SK-N-SH (cell line): Measurements from ENCODE around the gene TMEM266. TPM values are rescaled to one million over a fixed set of nuclear protein-coding genes. Genes with fewer than 3 reads are reported as not detected.

Source experiments
- CTCF ChIA-PET: fragments of 300-600, 350-600 bp; formaldehyde crosslinking; extraction: SDS; loops from one replicate; lab custom pipeline; 2021; lab: Yijun Ruan, JAX
- POLR2A ChIA-PET: fragments of 350-600 bp; sonication (Branson Sonifier 250); formaldehyde crosslinking; extraction: SDS; loops from one replicate; lab custom pipeline; 2020; ENCODE audit warnings: antibody characterized with exemption, inconsistent platforms; lab: Yijun Ruan, JAX
- DNase-seq: peaks from one replicate; pipeline ENCODE4 v3.0.0; 2012
- H2AFZ ChIP-seq: fragments of 200-600 bp; sonication (generic); 2 replicates; pipeline ENCODE4 v1.8.1; 2016; ENCODE audit warnings: antibody characterized with exemption, mild to moderate bottlenecking, low read depth
- H3F3A ChIP-seq: fragments of 200-600 bp; sonication (generic); replicated peaks from 2 replicates; pipeline ENCODE3; 2016; ENCODE audit warnings: antibody characterized with exemption, mild to moderate bottlenecking; ENCODE audit not compliant: insufficient read depth
- H3K27ac ChIP-seq, 2 experiments: fragments of 200-500 bp in 1 of 2; fragments of 200-600 bp in 1 of 2; sonication (Bioruptor generic) in 1 of 2; sonication (generic), shearing (Covaris generic) in 1 of 2; 2 replicates each; pipeline versions ENCODE4 v1.5.1 to v1.6.1; 2014 to 2016; ENCODE audit warnings: low read depth in 2 of 2, inconsistent platforms in 1 of 2, low read length in 1 of 2, mild to moderate bottlenecking in 1 of 2, mixed read lengths in 1 of 2
- H3K27me3 ChIP-seq: fragments of 200-600 bp; sonication (generic), shearing (Covaris generic); 2 replicates; pipeline ENCODE4 v1.6.1; 2016; ENCODE audit warnings: mixed run types; ENCODE audit not compliant: insufficient read depth
- H3K36me3 ChIP-seq, 2 experiments: fragments of 200-500 bp in 1 of 2; fragments of 200-600 bp in 1 of 2; sonication (Bioruptor generic) in 1 of 2; sonication (generic) in 1 of 2; replicated peaks in 1 of 2; 2 replicates each; pipeline versions ENCODE3 to v1.5.1; 2014 to 2016; ENCODE audit warnings: low read length in 1 of 2, mild to moderate bottlenecking in 1 of 2; ENCODE audit not compliant: insufficient read depth in 2 of 2, control insufficient read depth in 1 of 2
- H3K4me1 ChIP-seq, 2 experiments: fragments of 200-500 bp in 1 of 2; fragments of 200-600 bp in 1 of 2; sonication (Bioruptor generic) in 1 of 2; sonication (generic), shearing (Covaris generic) in 1 of 2; 2 replicates each; pipeline versions ENCODE4 v1.5.1 to v1.6.1; 2014 to 2016; ENCODE audit warnings: low read depth in 1 of 2, low read length in 1 of 2, mixed run types in 1 of 2; ENCODE audit not compliant: insufficient read depth in 2 of 2, control insufficient read depth in 1 of 2
- H3K4me2 ChIP-seq: fragments of 200-600 bp; sonication (generic), shearing (Covaris generic); 2 replicates; pipeline ENCODE4 v1.6.1; 2017; ENCODE audit warnings: mixed run types
- H3K4me3 ChIP-seq, 2 experiments: fragments of 200-500 bp in 1 of 2; fragments of 200-600 bp in 1 of 2; sonication (Bioruptor generic) in 1 of 2; sonication (generic), shearing (Covaris generic) in 1 of 2; 2 replicates each; pipeline versions ENCODE4 v1.5.1 to v1.8.1; 2014 to 2016; ENCODE audit warnings: low read depth in 2 of 2, inconsistent platforms in 1 of 2, low read length in 1 of 2, mild to moderate bottlenecking in 1 of 2, mixed read lengths in 1 of 2, moderate library complexity in 1 of 2
- H3K79me2 ChIP-seq: fragments of 200-600 bp; sonication (generic); 2 replicates; pipeline ENCODE4 v1.8.1; 2017; ENCODE audit warnings: mild to moderate bottlenecking; ENCODE audit not compliant: insufficient read depth
- H3K9ac ChIP-seq: fragments of 200-600 bp; sonication (generic); 2 replicates; pipeline ENCODE4 v1.6.1; 2017; ENCODE audit warnings: mixed run types
- H3K9me2 ChIP-seq: fragments of 200-600 bp; sonication (generic); 2 replicates; pipeline ENCODE4 v1.6.1; 2017; ENCODE audit warnings: mixed run types
- H3K9me3 ChIP-seq: fragments of 200-600 bp; sonication (generic); 2 replicates; pipeline ENCODE4 v1.6.1; 2017; ENCODE audit warnings: mixed run types, mild to moderate bottlenecking, moderate library complexity
- H4K20me1 ChIP-seq: fragments of 200-600 bp; sonication (generic); 2 replicates; pipeline ENCODE4 v1.6.1; 2017; ENCODE audit warnings: mild to moderate bottlenecking, mixed run types; ENCODE audit not compliant: insufficient read depth
- CHD2 ChIP-seq: fragments of 150-350 bp; IDR thresholded peaks from 2 replicates; pipeline ENCODE4 v1.6.1; 2018; ENCODE audit warnings: low read length; ENCODE audit not compliant: partially characterized antibody
- CTCF ChIP-seq: fragments of 200-600 bp; sonication (generic); IDR thresholded peaks from 2 replicates; pipeline ENCODE4 v1.6.1; 2017; ENCODE audit warnings: antibody characterized with exemption, mild to moderate bottlenecking, moderate library complexity
- FOSL2 ChIP-seq: IDR thresholded peaks from 2 replicates; pipeline ENCODE4 v1.4.0; 2012; ENCODE audit warnings: low read depth, mild to moderate bottlenecking, moderate library complexity, borderline replicate concordance
- GABPA ChIP-seq: IDR thresholded peaks from 2 replicates; pipeline ENCODE4 v1.4.0; 2012; ENCODE audit warnings: low read depth, mild to moderate bottlenecking
- IRF3 ChIP-seq: fragments of 150-350 bp; IDR thresholded peaks from 2 replicates; pipeline ENCODE4 v1.6.1; 2016; ENCODE audit warnings: mild to moderate bottlenecking, low read depth, low read length
- MAX ChIP-seq: IDR thresholded peaks from 2 replicates; pipeline ENCODE4 v1.4.0; 2012; ENCODE audit warnings: low read depth
- MXI1 ChIP-seq: IDR thresholded peaks from 2 replicates; pipeline ENCODE4 v1.6.1; 2012; ENCODE audit warnings: mild to moderate bottlenecking, low read depth, low read length, improper control_type of control experiment
- NFIC ChIP-seq: IDR thresholded peaks from 2 replicates; pipeline ENCODE4 v1.4.0; 2012; ENCODE audit warnings: borderline replicate concordance
- NRF1 ChIP-seq: IDR thresholded peaks from 2 replicates; pipeline ENCODE4 v1.6.1; 2012; ENCODE audit warnings: low read depth, mild to moderate bottlenecking, low read length
- REST ChIP-seq: IDR thresholded peaks from 2 replicates; pipeline ENCODE4 v1.6.1; 2012; ENCODE audit warnings: mild to moderate bottlenecking, low read depth, low read length, moderate library complexity
- RXRA ChIP-seq: IDR thresholded peaks from 2 replicates; pipeline ENCODE4 v1.4.0; 2012; ENCODE audit warnings: low read depth, mild to moderate bottlenecking, borderline replicate concordance
- SMC3 ChIP-seq: IDR thresholded peaks from 2 replicates; pipeline ENCODE4 v1.6.1; 2012; ENCODE audit warnings: low read depth, low read length, improper control_type of control experiment
- TAF1 ChIP-seq: IDR thresholded peaks from 2 replicates; pipeline ENCODE4 v1.6.1; 2012; ENCODE audit warnings: low read depth, mild to moderate bottlenecking, low read length, moderate library complexity, borderline replicate concordance
- TEAD4 ChIP-seq: IDR thresholded peaks from 2 replicates; pipeline ENCODE4 v1.4.0; 2012; ENCODE audit warnings: mild to moderate bottlenecking, borderline replicate concordance; ENCODE audit not compliant: insufficient read depth
- USF2 ChIP-seq: fragments of 150-350 bp; IDR thresholded peaks from 2 replicates; pipeline ENCODE4 v1.6.1; 2017; ENCODE audit warnings: antibody characterized with exemption, low read length, low read depth, borderline replicate concordance
- YY1 ChIP-seq: IDR thresholded peaks from 2 replicates; pipeline ENCODE4 v1.4.0; 2012; ENCODE audit warnings: low read depth, mild to moderate bottlenecking
- ZBTB33 ChIP-seq: IDR thresholded peaks from 2 replicates; pipeline ENCODE4 v1.4.0; 2012; ENCODE audit warnings: low read depth, borderline replicate concordance
- WGBS: methylation state at CpG from one replicate; pipeline ENCODE4 v1.1.6; 2017; ENCODE audit warnings: low lambda C conversion rate; 5-methylcytosine and 5-hydroxymethylcytosine counted together
- polyA plus RNA-seq, 3 experiments: library from polyadenylated mRNA; depleted of rRNA; stranded (reverse); fragments of >200 nt; gene quantifications; 2 replicates each; pipeline ENCODE4 v1.2.3, GENCODE V29; 2012

Gene TMEM266
- polyA plus RNA-seq, 1 of the 3 experiments (the other 2 are of a cell fraction): 0.07 TPM

GRCh38 chr15:76200083-76200465, 140.3 kb downstream of the TMEM266 start:
- H3K36me3 ChIP-seq: no peaks in the 10 kb centered on the region
- H3K79me2 ChIP-seq: no peaks in the 10 kb centered on the region
- no peaks in the 10 kb centered on the region for H3K9me3 ChIP-seq
- no peak overlapping the region for H3K4me2 ChIP-seq
- 95% methylated on average over 4 of the region's 6 CpGs for WGBS
- H4K20me1 ChIP-seq: no peaks in the 10 kb centered on the region
- no peak overlapping the region for H3K9ac ChIP-seq
- H2AFZ ChIP-seq: no peak overlapping the region
- peaks cover 3% of the 10 kb centered on the region for H3F3A ChIP-seq
- no peak overlapping the region for H3K4me3 ChIP-seq
- TF ChIP-seq TEAD4 (no peak), FOSL2 (no peak), TAF1 (no peak), CHD2 (no peak), NRF1 (no peak), REST (no peak), YY1 (no peak), GABPA (no peak), MXI1 (no peak), IRF3 (no peak), SMC3 (no peak)
- TF ChIP-seq, all 33 proteins: peak for 0
- H3K27ac ChIP-seq: no peak overlapping the region
- H3K9me2 ChIP-seq: no peaks in the 10 kb centered on the region
- no peak for DNase-seq
- POLR2A ChIA-PET: interaction anchor here (1.0 kb wide), 1 partner anchor 136 kb away, joined by 5 read pairs; the partner anchor contains the start of gene ISL2
- CTCF ChIA-PET: no interaction called here
- H3K4me1 ChIP-seq: peaks cover 33 to 38% of the 10 kb centered on the region in 2 experiments; a peak in 3 of 4 replicates
- no peaks in the 10 kb centered on the region for H3K27me3 ChIP-seq

GRCh38 chr15:76200641-76201105, 140.9 kb downstream of the TMEM266 start:
- WGBS: 50% methylated on average over 2 of the region's 5 CpGs
- no peak overlapping the region for H3K9ac ChIP-seq
- no peaks in the 10 kb centered on the region for H3K27me3 ChIP-seq
- no peaks in the 10 kb centered on the region for H3K36me3 ChIP-seq
- CTCF ChIA-PET: interaction anchor here (0.5 to 2.1 kb wide), 2 partner anchors 10 to 78 kb away, joined by 3 to 7 read pairs; no protein-coding TSS in a partner anchor
- no peaks in the 10 kb centered on the region for H3K79me2 ChIP-seq
- H3F3A ChIP-seq: peaks cover 3% of the 10 kb centered on the region
- H3K9me2 ChIP-seq: no peaks in the 10 kb centered on the region
- DNase-seq: no peak
- H3K4me1 ChIP-seq: peaks cover 33 to 35% of the 10 kb centered on the region in 2 experiments; a peak in 3 of 4 replicates
- POLR2A ChIA-PET: interaction anchor here (1.0 kb wide), 1 partner anchor 135 kb away, joined by 5 read pairs; the partner anchor contains the start of gene ISL2
- H3K9me3 ChIP-seq: no peaks in the 10 kb centered on the region
- H2AFZ ChIP-seq: no peak overlapping the region
- H3K4me2 ChIP-seq: no peak overlapping the region
- no peak overlapping the region for H3K4me3 ChIP-seq
- H3K27ac ChIP-seq: no peak overlapping the region
- no peaks in the 10 kb centered on the region for H4K20me1 ChIP-seq
- TF ChIP-seq ZBTB33 (no peak), CHD2 (no peak), TEAD4 (no peak), CTCF (no peak), NFIC (no peak), NRF1 (no peak), USF2 (no peak), RXRA (no peak), MAX (no peak)
